ENCODE measurements around the gene PIF1.
"Not testable (repeated sequence)": the region's sequence is repeated elsewhere in the genome, so short reads cannot be mapped to it uniquely, and the experiment has no call there.

Gene PIF1

DNA sequence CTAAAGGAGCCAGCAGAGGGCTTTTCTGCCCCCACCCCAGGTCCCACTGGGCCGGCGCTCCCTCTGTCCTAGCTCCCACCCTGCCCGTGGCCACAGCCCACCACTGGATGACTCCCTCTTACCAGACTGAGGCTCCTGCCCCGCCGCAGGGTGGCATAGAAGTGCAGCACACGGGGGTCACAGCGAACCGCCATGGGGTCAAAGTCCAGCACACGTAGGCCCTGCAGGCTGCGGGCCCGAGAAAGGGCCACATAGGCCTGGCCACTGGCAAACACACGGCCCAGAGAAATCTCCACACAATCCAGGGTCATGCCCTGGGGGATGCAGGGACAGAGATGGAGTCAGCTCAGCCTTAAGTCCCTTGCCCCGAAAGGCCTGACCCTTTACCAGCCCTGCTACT lies 9.0 kb downstream of the PIF1 start:
- no peak overlapping the region for H3K4me3 ChIP-seq (ENCODE audit: low read length)
- H4K20me1 ChIP-seq (ENCODE audit: insufficient read depth, low read length): peaks cover 3% of the 10 kb centered on the region; the same call in 1 of the 2 replicates
- TF ChIP-seq, protein P1, sequence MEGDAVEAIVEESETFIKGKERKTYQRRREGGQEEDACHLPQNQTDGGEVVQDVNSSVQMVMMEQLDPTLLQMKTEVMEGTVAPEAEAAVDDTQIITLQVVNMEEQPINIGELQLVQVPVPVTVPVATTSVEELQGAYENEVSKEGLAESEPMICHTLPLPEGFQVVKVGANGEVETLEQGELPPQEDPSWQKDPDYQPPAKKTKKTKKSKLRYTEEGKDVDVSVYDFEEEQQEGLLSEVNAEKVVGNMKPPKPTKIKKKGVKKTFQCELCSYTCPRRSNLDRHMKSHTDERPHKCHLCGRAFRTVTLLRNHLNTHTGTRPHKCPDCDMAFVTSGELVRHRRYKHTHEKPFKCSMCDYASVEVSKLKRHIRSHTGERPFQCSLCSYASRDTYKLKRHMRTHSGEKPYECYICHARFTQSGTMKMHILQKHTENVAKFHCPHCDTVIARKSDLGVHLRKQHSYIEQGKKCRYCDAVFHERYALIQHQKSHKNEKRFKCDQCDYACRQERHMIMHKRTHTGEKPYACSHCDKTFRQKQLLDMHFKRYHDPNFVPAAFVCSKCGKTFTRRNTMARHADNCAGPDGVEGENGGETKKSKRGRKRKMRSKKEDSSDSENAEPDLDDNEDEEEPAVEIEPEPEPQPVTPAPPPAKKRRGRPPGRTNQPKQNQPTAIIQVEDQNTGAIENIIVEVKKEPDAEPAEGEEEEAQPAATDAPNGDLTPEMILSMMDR (IDR thresholded peaks at IDR 0.05; ENCODE audit: low read depth, low read length): no peak
- no peak for TF ChIP-seq EZH2phosphoT487 (IDR thresholded peaks at IDR 0.05; ENCODE audit: low read depth)
- H3K27ac ChIP-seq (ENCODE audit: low read length): no peak overlapping the region
- H3K9ac ChIP-seq (ENCODE audit: low read length): no peak overlapping the region
- no peaks in the 10 kb centered on the region for H3K79me2 ChIP-seq (ENCODE audit: low read length)
- no peak overlapping the region for H3K4me2 ChIP-seq (ENCODE audit: low read length)
- H3K36me3 ChIP-seq (replicated peaks; ENCODE audit: low read depth, low read length): peaks cover 53% of the 10 kb centered on the region
- H2AFZ ChIP-seq (ENCODE audit: low read depth, low read length): no peak overlapping the region
- no peaks in the 10 kb centered on the region for H3K9me3 ChIP-seq (ENCODE audit: insufficient read depth, low read length)
- peaks cover 6% of the 10 kb centered on the region for H3K4me1 ChIP-seq (ENCODE audit: low read length)
- H3K27me3 ChIP-seq (ENCODE audit: low read depth, low read length): no peaks in the 10 kb centered on the region

DNA sequence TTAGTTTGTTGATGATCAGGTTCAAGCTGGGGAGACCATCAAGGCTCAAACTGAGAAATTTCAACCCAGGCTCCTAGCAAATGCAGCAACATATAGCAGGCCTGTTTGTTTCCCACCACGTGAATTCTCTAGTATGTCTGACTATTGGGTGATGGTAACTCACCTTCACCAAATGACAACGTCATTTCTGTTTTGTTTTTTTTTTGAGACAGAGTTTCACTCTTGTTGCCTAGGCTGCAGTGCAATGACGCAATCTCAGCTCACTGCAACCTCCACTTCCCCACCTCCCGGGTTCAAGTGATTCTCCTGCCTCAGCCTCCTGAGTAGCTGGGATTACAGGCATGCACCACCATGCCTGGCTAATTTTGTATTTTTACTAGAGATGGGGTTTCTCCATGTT lies 10.5 kb downstream of the PIF1 start:
- H3K4me3 ChIP-seq (ENCODE audit: low read length); H3K79me2 ChIP-seq (ENCODE audit: low read length); H3K4me2 ChIP-seq (ENCODE audit: low read length); H2AFZ ChIP-seq (ENCODE audit: low read depth, low read length); H4K20me1 ChIP-seq (ENCODE audit: insufficient read depth, low read length); H3K4me1 ChIP-seq (ENCODE audit: low read length); H3K9ac ChIP-seq (ENCODE audit: low read length); H3K27ac ChIP-seq (ENCODE audit: low read length); H3K9me3 ChIP-seq (ENCODE audit: insufficient read depth, low read length); H3K27me3 ChIP-seq (ENCODE audit: low read depth, low read length): not testable (repeated sequence)
- peaks cover 42% of the 10 kb centered on the region for H3K36me3 ChIP-seq (replicated peaks; ENCODE audit: low read depth, low read length)

DNA sequence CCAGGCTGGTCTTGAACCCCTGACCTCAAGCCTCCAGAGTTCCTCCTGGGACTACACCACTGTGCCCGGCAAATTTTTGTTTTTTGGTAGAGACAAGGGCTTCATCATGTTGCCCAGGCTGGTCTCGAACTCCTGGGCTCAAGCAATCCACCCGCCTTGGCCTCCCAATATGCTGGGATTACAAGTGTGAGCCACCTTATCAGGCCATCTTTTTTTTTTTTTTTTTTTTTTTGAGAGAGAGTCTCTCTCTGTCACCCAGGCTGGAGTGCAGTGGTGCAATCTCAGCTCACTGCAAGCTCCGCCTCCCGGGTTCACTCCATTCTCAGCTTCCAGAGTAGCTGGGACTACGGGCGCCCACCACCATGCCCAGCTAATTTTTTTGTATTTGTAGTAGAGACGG lies 11.2 kb downstream of the PIF1 start:
- H3K27ac ChIP-seq (ENCODE audit: low read length); H3K9me3 ChIP-seq (ENCODE audit: insufficient read depth, low read length); H3K27me3 ChIP-seq (ENCODE audit: low read depth, low read length); H2AFZ ChIP-seq (ENCODE audit: low read depth, low read length); H4K20me1 ChIP-seq (ENCODE audit: insufficient read depth, low read length); H3K4me3 ChIP-seq (ENCODE audit: low read length); H3K9ac ChIP-seq (ENCODE audit: low read length); H3K79me2 ChIP-seq (ENCODE audit: low read length); H3K4me2 ChIP-seq (ENCODE audit: low read length): not testable (repeated sequence)
- Histone ChIP-seq H3K4me1 (ENCODE audit: low read length) (peaks cover 11% of the 10 kb centered on the region), H3K36me3 (replicated peaks; ENCODE audit: low read depth, low read length) (peaks cover 36% of the 10 kb centered on the region)

DNA sequence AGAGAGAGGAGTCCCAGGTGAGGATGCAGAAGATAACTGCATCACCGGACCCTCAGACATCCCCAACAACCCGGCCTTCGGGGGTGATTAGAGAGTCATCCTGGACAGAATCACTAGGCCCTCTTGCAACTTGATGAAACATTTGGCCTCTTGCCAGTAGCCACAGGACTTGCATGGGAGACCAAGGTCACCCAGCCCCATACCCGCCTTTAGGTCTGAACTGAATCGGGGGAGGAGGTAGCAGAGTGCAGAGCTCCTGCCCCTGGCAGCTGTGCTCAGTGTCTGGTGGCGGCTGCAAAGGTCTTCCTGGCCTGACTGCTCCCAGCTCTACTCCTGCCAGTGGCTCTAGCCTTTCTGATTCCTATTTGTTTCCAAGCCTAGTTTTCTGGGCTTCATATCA lies 12.4 kb downstream of the PIF1 start:
- TF ChIP-seq, protein P1 (IDR thresholded peaks at IDR 0.05; ENCODE audit: low read depth, low read length): no peak
- no peak for TF ChIP-seq EZH2phosphoT487 (IDR thresholded peaks at IDR 0.05; ENCODE audit: low read depth)
- no peak overlapping the region for H2AFZ ChIP-seq (ENCODE audit: low read depth, low read length)
- no peak overlapping the region for H3K9ac ChIP-seq (ENCODE audit: low read length)
- H3K79me2 ChIP-seq (ENCODE audit: low read length): no peaks in the 10 kb centered on the region
- no peaks in the 10 kb centered on the region; the same call in 1 of the 2 replicates for H4K20me1 ChIP-seq (ENCODE audit: insufficient read depth, low read length)
- H3K27me3 ChIP-seq (ENCODE audit: low read depth, low read length): peaks cover 6% of the 10 kb centered on the region; the same call in 1 of the 2 replicates
- peaks cover 26% of the 10 kb centered on the region for H3K36me3 ChIP-seq (replicated peaks; ENCODE audit: low read depth, low read length)
- peaks cover 11% of the 10 kb centered on the region for H3K4me1 ChIP-seq (ENCODE audit: low read length)
- no peak overlapping the region for H3K4me3 ChIP-seq (ENCODE audit: low read length)
- no peak overlapping the region for H3K27ac ChIP-seq (ENCODE audit: low read length)
- no peaks in the 10 kb centered on the region for H3K9me3 ChIP-seq (ENCODE audit: insufficient read depth, low read length)
- H3K4me2 ChIP-seq (ENCODE audit: low read length): no peak overlapping the region

DNA sequence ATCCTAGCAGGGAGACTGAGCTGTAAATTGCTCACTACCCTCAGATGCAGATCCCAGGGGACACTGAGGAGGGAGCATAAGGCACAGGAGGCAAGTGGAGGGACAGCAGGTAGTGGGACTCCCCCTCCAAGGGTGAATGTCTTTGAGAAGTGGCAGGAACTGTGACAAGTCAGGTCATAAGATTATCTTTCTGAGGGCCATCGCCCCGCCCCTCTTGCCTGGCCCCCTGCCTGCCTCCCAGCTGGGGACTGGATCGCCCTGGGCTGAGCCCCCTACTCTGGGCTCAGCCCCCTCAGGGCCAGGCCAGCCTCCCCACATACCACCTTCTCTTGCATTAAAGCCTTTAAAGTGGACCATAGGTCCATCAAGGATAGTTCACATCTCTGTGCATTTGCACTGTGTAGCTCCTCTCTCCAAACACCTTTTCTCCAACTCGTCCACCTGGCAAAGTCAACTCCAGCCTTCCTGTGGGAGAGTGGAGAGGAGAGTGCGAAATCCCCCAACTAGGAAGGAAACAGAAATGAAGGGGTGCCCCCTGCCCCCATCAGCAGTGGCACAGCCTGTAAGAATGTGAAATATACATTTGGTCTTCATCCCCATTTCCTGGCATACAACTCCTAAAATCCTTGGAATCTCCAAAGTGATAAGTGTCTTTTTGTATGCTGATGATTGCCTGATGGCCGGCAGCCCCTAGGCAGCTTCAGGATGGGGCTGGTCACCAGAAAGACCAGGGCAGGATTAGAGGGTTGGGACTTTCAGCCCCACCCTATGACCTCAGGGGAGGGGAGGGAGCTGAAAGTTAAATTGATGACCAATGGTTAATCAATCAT lies 14.7 kb downstream of the PIF1 start:
- no peak overlapping the region; the same call in 1 of the 2 replicates for H2AFZ ChIP-seq (ENCODE audit: low read depth, low read length)
- H3K4me2 ChIP-seq (ENCODE audit: low read length): no peak overlapping the region
- TF ChIP-seq EZH2phosphoT487 (IDR thresholded peaks at IDR 0.05; ENCODE audit: low read depth): no peak
- TF ChIP-seq, protein P1 (IDR thresholded peaks at IDR 0.05; ENCODE audit: low read depth, low read length): no peak
- H3K36me3 ChIP-seq (replicated peaks; ENCODE audit: low read depth, low read length): peaks cover 8% of the 10 kb centered on the region
- no peaks in the 10 kb centered on the region for H3K79me2 ChIP-seq (ENCODE audit: low read length)
- no peak overlapping the region for H3K4me3 ChIP-seq (ENCODE audit: low read length)
- no peak overlapping the region for H3K9ac ChIP-seq (ENCODE audit: low read length)
- peaks cover 6% of the 10 kb centered on the region; the same call in 1 of the 2 replicates for H3K27me3 ChIP-seq (ENCODE audit: low read depth, low read length)
- H3K9me3 ChIP-seq (ENCODE audit: insufficient read depth, low read length): no peaks in the 10 kb centered on the region
- H4K20me1 ChIP-seq (ENCODE audit: insufficient read depth, low read length): no peaks in the 10 kb centered on the region
- H3K27ac ChIP-seq (ENCODE audit: low read length): no peak overlapping the region
- peaks cover 11% of the 10 kb centered on the region for H3K4me1 ChIP-seq (ENCODE audit: low read length)

Measured in OCI-LY3 (cell line).